GM20000 (cell line): ENCODE results near the gene CHRNA4.
"Not testable (repeated sequence)": the region's sequence is repeated elsewhere in the genome, so short reads cannot be mapped to it uniquely, and the experiment has no call there.

Experiments used
- DNase-seq: peaks from one replicate; pipeline ENCODE4 v3.0.0; 2012; ENCODE audit warnings: low spot score
- TF ChIP-seq, protein P1 (sequence below): IDR thresholded peaks from 2 replicates; pipeline ENCODE4 v1.5.1; 2012; ENCODE audit warnings: mild to moderate bottlenecking, control low read depth; ENCODE audit errors: extremely low read depth, missing control alignments

The CHRNA4 gene

GRCh38 chr20:63380346-63380870 is 19.3 kb upstream of the CHRNA4 start:
- TF ChIP-seq, protein P1, sequence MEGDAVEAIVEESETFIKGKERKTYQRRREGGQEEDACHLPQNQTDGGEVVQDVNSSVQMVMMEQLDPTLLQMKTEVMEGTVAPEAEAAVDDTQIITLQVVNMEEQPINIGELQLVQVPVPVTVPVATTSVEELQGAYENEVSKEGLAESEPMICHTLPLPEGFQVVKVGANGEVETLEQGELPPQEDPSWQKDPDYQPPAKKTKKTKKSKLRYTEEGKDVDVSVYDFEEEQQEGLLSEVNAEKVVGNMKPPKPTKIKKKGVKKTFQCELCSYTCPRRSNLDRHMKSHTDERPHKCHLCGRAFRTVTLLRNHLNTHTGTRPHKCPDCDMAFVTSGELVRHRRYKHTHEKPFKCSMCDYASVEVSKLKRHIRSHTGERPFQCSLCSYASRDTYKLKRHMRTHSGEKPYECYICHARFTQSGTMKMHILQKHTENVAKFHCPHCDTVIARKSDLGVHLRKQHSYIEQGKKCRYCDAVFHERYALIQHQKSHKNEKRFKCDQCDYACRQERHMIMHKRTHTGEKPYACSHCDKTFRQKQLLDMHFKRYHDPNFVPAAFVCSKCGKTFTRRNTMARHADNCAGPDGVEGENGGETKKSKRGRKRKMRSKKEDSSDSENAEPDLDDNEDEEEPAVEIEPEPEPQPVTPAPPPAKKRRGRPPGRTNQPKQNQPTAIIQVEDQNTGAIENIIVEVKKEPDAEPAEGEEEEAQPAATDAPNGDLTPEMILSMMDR, result no peak

DNA sequence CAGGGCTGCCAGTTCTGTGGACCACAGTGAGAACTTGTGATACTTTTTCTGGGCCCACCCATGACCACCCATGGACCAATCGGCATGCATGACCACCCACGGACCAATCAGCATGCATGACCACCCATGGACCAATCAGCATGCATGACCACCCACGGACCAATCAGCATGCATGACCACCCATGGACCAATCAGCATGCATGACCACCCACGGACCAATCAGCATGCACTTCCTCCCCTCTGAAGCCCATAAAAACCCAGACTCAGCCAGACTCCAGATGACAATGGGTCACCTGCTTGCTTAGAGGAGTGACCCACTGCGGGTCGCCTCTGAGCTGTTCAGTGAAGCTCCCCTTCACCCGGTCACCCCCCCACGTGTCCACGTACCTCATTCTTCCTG is 18.7 kb upstream of the CHRNA4 start:
- DNase-seq, result not testable (repeated sequence)

More at GRCh38 chr20:63380346-63380870, 19.3 kb upstream of the CHRNA4 start:
- DNase-seq, result no peak

DNA sequence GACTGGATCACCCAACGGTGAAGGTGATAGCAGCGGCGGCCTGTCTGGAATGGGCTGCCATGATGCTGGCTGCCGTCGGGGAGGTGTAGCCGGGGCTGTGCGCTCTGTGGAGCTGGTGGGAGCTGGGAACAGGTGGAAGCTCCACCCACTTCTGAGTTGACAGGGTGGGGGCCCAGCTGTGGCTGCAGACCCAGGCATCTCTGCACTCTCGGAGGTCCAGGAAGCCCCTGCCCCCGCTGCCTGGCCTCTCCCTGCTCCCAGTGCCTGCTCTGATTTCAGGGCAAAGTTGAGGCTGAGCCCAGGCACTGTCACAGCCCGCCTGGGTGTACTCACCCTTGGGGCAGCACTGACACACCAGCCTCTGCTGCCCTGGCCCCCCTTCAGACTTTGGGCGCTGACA is 18.1 kb upstream of the CHRNA4 start:
- TF ChIP-seq, protein P1, result no peak
- no peak for DNase-seq

GRCh38 chr20:63378626-63379025 is 17.5 kb upstream of the CHRNA4 start:
- no peak for DNase-seq
- TF ChIP-seq, protein P1, result no peak

DNA sequence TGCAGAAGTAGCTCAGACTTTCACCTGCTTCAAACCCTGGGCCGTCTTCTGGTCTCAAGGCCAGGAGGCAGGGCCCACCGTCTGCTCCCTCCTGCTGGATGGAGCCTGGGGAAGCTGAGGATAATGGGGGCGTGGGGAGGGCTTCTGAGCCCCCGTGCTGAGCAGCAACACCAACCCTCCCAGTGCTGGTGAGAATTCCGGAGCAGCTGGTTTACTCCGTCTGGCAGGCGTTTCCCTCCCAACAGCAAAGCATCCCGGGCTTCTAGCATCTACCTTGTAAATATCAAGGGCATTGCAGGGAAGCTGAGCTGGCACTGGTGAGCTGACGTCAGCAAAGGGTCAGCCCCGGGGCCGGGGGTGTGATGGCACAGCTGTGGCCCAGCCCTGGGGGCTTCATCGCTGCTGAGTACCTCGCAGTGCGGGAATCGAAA is 16.8 kb upstream of the CHRNA4 start:
- TF ChIP-seq, protein P1, result no peak
- DNase-seq, result no peak

GRCh38 chr20:63377256-63377941 is 16.2 kb upstream of the CHRNA4 start:
- TF ChIP-seq, protein P1, result no peak
- DNase-seq, result no peak

DNA sequence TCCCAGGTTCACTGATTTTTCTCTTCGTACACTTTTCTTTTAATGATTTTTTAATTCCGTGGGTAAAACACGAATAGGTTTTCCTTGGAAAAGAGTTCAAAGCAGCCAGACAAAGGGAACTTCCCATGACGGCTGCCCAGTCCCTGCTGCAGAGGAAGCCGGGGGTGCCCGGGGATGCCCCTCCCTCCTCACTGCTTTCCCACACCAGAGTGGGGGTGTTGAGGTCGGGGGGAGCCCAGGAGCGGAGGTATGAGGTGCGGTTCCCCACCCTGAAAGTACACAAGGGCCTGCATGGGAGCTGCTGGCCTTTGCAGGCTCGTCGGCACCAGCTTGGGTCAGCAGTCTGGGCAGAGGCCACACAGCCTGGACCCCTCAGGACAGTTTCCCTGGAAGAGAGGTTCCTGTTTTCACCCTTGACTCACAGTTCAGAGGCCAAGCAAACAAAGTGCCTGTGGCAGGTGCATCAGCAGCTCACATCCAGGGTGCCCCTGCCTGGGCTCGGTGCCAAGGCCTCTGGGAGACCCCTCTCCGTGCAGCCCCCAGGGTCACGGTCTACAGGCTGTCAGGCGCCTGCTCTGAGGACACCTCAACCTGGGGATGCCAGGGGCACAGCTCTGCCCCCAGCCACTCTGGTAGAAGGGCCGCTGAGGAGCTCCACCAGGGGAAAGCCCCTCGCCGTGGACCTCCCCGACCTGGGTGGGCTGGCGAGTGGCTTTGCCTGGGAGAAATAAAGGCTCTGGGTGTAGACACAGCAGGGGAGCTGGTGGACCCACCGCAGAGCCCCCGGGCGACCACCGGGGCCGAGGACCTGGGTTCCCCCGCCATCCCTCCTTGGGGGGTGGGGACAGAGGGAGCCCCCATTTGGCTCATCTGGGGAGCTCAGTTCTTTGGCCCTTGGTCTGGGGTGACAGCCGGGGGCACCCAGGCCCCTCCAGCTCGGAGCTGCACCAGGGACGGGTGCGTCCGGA is 15.4 kb upstream of the CHRNA4 start:
- TF ChIP-seq, protein P1, result no peak
- DNase-seq, result no peak
